SK-N-SH (cell line): ENCODE results near the gene TMEM132D. TPM values are rescaled to one million over a fixed set of nuclear protein-coding genes. Genes with fewer than 3 reads are reported as not detected.

Source experiments
- CTCF ChIA-PET: fragments of 300-600, 350-600 bp; formaldehyde crosslinking; extraction: SDS; loops from one replicate; lab custom pipeline; 2021; lab: Yijun Ruan, JAX
- POLR2A ChIA-PET: fragments of 350-600 bp; sonication (Branson Sonifier 250); formaldehyde crosslinking; extraction: SDS; loops from one replicate; lab custom pipeline; 2020; ENCODE audit warnings: antibody characterized with exemption, inconsistent platforms; lab: Yijun Ruan, JAX
- DNase-seq: peaks from one replicate; pipeline ENCODE4 v3.0.0; 2012
- H2AFZ ChIP-seq: fragments of 200-600 bp; sonication (generic); 2 replicates; pipeline ENCODE4 v1.8.1; 2016; ENCODE audit warnings: antibody characterized with exemption, mild to moderate bottlenecking, low read depth
- H3F3A ChIP-seq: fragments of 200-600 bp; sonication (generic); replicated peaks from 2 replicates; pipeline ENCODE3; 2016; ENCODE audit warnings: antibody characterized with exemption, mild to moderate bottlenecking; ENCODE audit not compliant: insufficient read depth
- H3K27ac ChIP-seq, 2 experiments: fragments of 200-500 bp in 1 of 2; fragments of 200-600 bp in 1 of 2; sonication (Bioruptor generic) in 1 of 2; sonication (generic), shearing (Covaris generic) in 1 of 2; 2 replicates each; pipeline versions ENCODE4 v1.5.1 to v1.6.1; 2014 to 2016; ENCODE audit warnings: low read depth in 2 of 2, inconsistent platforms in 1 of 2, low read length in 1 of 2, mild to moderate bottlenecking in 1 of 2, mixed read lengths in 1 of 2
- H3K27me3 ChIP-seq: fragments of 200-600 bp; sonication (generic), shearing (Covaris generic); 2 replicates; pipeline ENCODE4 v1.6.1; 2016; ENCODE audit warnings: mixed run types; ENCODE audit not compliant: insufficient read depth
- H3K36me3 ChIP-seq, 2 experiments: fragments of 200-500 bp in 1 of 2; fragments of 200-600 bp in 1 of 2; sonication (Bioruptor generic) in 1 of 2; sonication (generic) in 1 of 2; replicated peaks in 1 of 2; 2 replicates each; pipeline versions ENCODE3 to v1.5.1; 2014 to 2016; ENCODE audit warnings: low read length in 1 of 2, mild to moderate bottlenecking in 1 of 2; ENCODE audit not compliant: insufficient read depth in 2 of 2, control insufficient read depth in 1 of 2
- H3K4me1 ChIP-seq, 2 experiments: fragments of 200-500 bp in 1 of 2; fragments of 200-600 bp in 1 of 2; sonication (Bioruptor generic) in 1 of 2; sonication (generic), shearing (Covaris generic) in 1 of 2; 2 replicates each; pipeline versions ENCODE4 v1.5.1 to v1.6.1; 2014 to 2016; ENCODE audit warnings: low read depth in 1 of 2, low read length in 1 of 2, mixed run types in 1 of 2; ENCODE audit not compliant: insufficient read depth in 2 of 2, control insufficient read depth in 1 of 2
- H3K4me2 ChIP-seq: fragments of 200-600 bp; sonication (generic), shearing (Covaris generic); 2 replicates; pipeline ENCODE4 v1.6.1; 2017; ENCODE audit warnings: mixed run types
- H3K4me3 ChIP-seq, 2 experiments: fragments of 200-500 bp in 1 of 2; fragments of 200-600 bp in 1 of 2; sonication (Bioruptor generic) in 1 of 2; sonication (generic), shearing (Covaris generic) in 1 of 2; 2 replicates each; pipeline versions ENCODE4 v1.5.1 to v1.8.1; 2014 to 2016; ENCODE audit warnings: low read depth in 2 of 2, inconsistent platforms in 1 of 2, low read length in 1 of 2, mild to moderate bottlenecking in 1 of 2, mixed read lengths in 1 of 2, moderate library complexity in 1 of 2
- H3K79me2 ChIP-seq: fragments of 200-600 bp; sonication (generic); 2 replicates; pipeline ENCODE4 v1.8.1; 2017; ENCODE audit warnings: mild to moderate bottlenecking; ENCODE audit not compliant: insufficient read depth
- H3K9ac ChIP-seq: fragments of 200-600 bp; sonication (generic); 2 replicates; pipeline ENCODE4 v1.6.1; 2017; ENCODE audit warnings: mixed run types
- H3K9me2 ChIP-seq: fragments of 200-600 bp; sonication (generic); 2 replicates; pipeline ENCODE4 v1.6.1; 2017; ENCODE audit warnings: mixed run types
- H3K9me3 ChIP-seq: fragments of 200-600 bp; sonication (generic); 2 replicates; pipeline ENCODE4 v1.6.1; 2017; ENCODE audit warnings: mixed run types, mild to moderate bottlenecking, moderate library complexity
- H4K20me1 ChIP-seq: fragments of 200-600 bp; sonication (generic); 2 replicates; pipeline ENCODE4 v1.6.1; 2017; ENCODE audit warnings: mild to moderate bottlenecking, mixed run types; ENCODE audit not compliant: insufficient read depth
- EP300 ChIP-seq, 2 experiments: IDR thresholded peaks; 2 replicates each; pipeline versions ENCODE4 v1.4.0 to v1.6.1; 2012; ENCODE audit warnings: borderline replicate concordance in 1 of 2, low read depth in 1 of 2, low read length in 1 of 2
- FOXJ3 ChIP-seq: sonication (generic); formaldehyde crosslinking; IDR thresholded peaks from 2 replicates; pipeline ENCODE4 v1.5.1; 2020; ENCODE audit warnings: mild to moderate bottlenecking, missing genetic modification reagents
- FOXM1 ChIP-seq: IDR thresholded peaks from 2 replicates; pipeline ENCODE4 v1.4.0; 2012; ENCODE audit warnings: low read depth, mild to moderate bottlenecking
- GABPA ChIP-seq: IDR thresholded peaks from 2 replicates; pipeline ENCODE4 v1.4.0; 2012; ENCODE audit warnings: low read depth, mild to moderate bottlenecking
- GATA2 ChIP-seq: sonication (generic); formaldehyde crosslinking; IDR thresholded peaks from 2 replicates; pipeline ENCODE4 v1.5.0; 2020; ENCODE audit warnings: mild to moderate bottlenecking, missing genetic modification reagents
- JUND ChIP-seq: IDR thresholded peaks from 2 replicates; pipeline ENCODE4 v1.4.0; 2012
- NFIC ChIP-seq: IDR thresholded peaks from 2 replicates; pipeline ENCODE4 v1.4.0; 2012; ENCODE audit warnings: borderline replicate concordance
- RAD21 ChIP-seq: IDR thresholded peaks from 2 replicates; pipeline ENCODE4 v1.6.1; 2012; ENCODE audit warnings: mild to moderate bottlenecking, low read length
- RCOR1 ChIP-seq: fragments of 150-350 bp; IDR thresholded peaks from 2 replicates; pipeline ENCODE4 v1.6.1; 2017; ENCODE audit warnings: antibody characterized with exemption, low read length
- RXRA ChIP-seq: IDR thresholded peaks from 2 replicates; pipeline ENCODE4 v1.4.0; 2012; ENCODE audit warnings: low read depth, mild to moderate bottlenecking, borderline replicate concordance
- SMC3 ChIP-seq: IDR thresholded peaks from 2 replicates; pipeline ENCODE4 v1.6.1; 2012; ENCODE audit warnings: low read depth, low read length, improper control_type of control experiment
- TEAD4 ChIP-seq: IDR thresholded peaks from 2 replicates; pipeline ENCODE4 v1.4.0; 2012; ENCODE audit warnings: mild to moderate bottlenecking, borderline replicate concordance; ENCODE audit not compliant: insufficient read depth
- WGBS: methylation state at CpG from one replicate; pipeline ENCODE4 v1.1.6; 2017; ENCODE audit warnings: low lambda C conversion rate; 5-methylcytosine and 5-hydroxymethylcytosine counted together
- polyA plus RNA-seq, 3 experiments: library from polyadenylated mRNA; depleted of rRNA; stranded (reverse); fragments of >200 nt; gene quantifications; 2 replicates each; pipeline ENCODE4 v1.2.3, GENCODE V29; 2012
- TF ChIP-seq, protein P1 (sequence below): fragments of 150-350 bp; IDR thresholded peaks from 2 replicates; pipeline ENCODE4 v1.6.1; 2016; ENCODE audit warnings: mild to moderate bottlenecking, low read depth, low read length
- TF ChIP-seq, protein P2 (sequence below): IDR thresholded peaks from 2 replicates; pipeline ENCODE4 v1.6.1; 2012; ENCODE audit warnings: mild to moderate bottlenecking, low read depth, low read length, moderate library complexity
- TF ChIP-seq, protein P3 (sequence below): IDR thresholded peaks from 2 replicates; pipeline ENCODE4 v1.4.0; 2012; ENCODE audit warnings: low read depth, borderline replicate concordance
- TF ChIP-seq, protein P4 (sequence below): IDR thresholded peaks from 2 replicates; pipeline ENCODE4 v1.4.0; 2012; ENCODE audit warnings: low read depth, borderline replicate concordance
- TF ChIP-seq, protein P5 (sequence below): fragments of 200-600 bp; sonication (generic); IDR thresholded peaks from 2 replicates; pipeline ENCODE4 v1.6.1; 2017; ENCODE audit warnings: antibody characterized with exemption, mild to moderate bottlenecking, moderate library complexity
- TF ChIP-seq, protein P6 (sequence below): IDR thresholded peaks from 2 replicates; pipeline ENCODE4 v1.4.0; 2012; ENCODE audit warnings: low read depth

The TMEM132D gene
- polyA plus RNA-seq, 1 of the 3 experiments (the other 2 are of a cell fraction): not detected

DNA sequence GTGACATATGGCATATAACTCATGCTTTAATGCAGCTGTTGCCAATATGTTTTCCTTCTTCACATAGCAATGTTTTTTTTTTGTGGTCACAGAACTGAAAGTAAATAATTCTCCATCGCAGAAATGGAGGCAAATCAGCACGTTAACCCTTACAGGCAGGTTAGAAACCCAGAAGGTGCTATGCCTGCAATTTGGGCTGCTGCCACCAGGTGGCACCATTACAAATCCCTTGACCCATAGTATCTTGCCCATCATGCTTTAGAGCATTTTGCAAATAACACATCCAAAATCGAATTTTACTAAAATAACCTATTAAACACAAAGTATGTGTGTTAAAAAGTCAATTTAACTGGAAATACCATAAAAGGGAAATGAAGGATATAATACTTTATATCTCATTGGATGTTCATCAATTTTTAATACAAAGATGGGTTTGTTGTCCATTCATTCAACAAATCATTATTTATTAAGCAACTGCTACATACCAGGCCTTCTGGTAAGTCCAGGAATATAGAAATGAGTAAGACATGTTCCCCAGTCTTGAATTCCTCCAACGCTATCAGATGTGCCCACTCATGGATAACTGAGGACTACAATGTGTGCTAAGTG, 710.5 kb downstream of the TMEM132D start:
- Histone ChIP-seq H3K9me2 (no peaks in the 10 kb centered on the region), H3K4me2 (no peak overlapping the region), H3K27me3 (no peaks in the 10 kb centered on the region), H3K4me1 (no peaks in the 10 kb centered on the region), H2AFZ (no peak overlapping the region), H3K9ac (no peak overlapping the region), H3K9me3 (no peaks in the 10 kb centered on the region), H3F3A (no peaks in the 10 kb centered on the region), H3K4me3 (no peak overlapping the region; a peak in 1 of 4 replicates), H4K20me1 (no peaks in the 10 kb centered on the region), H3K79me2 (no peaks in the 10 kb centered on the region), H3K36me3 (no peaks in the 10 kb centered on the region), H3K27ac (no peak overlapping the region)
- ChIA-PET POLR2A (no interaction called here), CTCF (interaction anchor here (0.6 to 1.4 kb wide), 4 partner anchors 10 to 821 kb away, joined by 3 to 4 read pairs (median 3); no protein-coding TSS in a partner anchor)
- TF ChIP-seq, protein P1, sequence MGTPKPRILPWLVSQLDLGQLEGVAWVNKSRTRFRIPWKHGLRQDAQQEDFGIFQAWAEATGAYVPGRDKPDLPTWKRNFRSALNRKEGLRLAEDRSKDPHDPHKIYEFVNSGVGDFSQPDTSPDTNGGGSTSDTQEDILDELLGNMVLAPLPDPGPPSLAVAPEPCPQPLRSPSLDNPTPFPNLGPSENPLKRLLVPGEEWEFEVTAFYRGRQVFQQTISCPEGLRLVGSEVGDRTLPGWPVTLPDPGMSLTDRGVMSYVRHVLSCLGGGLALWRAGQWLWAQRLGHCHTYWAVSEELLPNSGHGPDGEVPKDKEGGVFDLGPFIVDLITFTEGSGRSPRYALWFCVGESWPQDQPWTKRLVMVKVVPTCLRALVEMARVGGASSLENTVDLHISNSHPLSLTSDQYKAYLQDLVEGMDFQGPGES: no peak
- TF ChIP-seq, protein P2, sequence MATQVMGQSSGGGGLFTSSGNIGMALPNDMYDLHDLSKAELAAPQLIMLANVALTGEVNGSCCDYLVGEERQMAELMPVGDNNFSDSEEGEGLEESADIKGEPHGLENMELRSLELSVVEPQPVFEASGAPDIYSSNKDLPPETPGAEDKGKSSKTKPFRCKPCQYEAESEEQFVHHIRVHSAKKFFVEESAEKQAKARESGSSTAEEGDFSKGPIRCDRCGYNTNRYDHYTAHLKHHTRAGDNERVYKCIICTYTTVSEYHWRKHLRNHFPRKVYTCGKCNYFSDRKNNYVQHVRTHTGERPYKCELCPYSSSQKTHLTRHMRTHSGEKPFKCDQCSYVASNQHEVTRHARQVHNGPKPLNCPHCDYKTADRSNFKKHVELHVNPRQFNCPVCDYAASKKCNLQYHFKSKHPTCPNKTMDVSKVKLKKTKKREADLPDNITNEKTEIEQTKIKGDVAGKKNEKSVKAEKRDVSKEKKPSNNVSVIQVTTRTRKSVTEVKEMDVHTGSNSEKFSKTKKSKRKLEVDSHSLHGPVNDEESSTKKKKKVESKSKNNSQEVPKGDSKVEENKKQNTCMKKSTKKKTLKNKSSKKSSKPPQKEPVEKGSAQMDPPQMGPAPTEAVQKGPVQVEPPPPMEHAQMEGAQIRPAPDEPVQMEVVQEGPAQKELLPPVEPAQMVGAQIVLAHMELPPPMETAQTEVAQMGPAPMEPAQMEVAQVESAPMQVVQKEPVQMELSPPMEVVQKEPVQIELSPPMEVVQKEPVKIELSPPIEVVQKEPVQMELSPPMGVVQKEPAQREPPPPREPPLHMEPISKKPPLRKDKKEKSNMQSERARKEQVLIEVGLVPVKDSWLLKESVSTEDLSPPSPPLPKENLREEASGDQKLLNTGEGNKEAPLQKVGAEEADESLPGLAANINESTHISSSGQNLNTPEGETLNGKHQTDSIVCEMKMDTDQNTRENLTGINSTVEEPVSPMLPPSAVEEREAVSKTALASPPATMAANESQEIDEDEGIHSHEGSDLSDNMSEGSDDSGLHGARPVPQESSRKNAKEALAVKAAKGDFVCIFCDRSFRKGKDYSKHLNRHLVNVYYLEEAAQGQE: no peak
- TF ChIP-seq FOXJ3 (no peak), FOXM1 (no peak), RXRA (no peak), GATA2 (CRISPR knock-in tag) (no peak), SMC3 (no peak), NFIC (no peak), RAD21 (peak; percentile 31), RCOR1 (no peak), TEAD4 (no peak), GABPA (no peak), EP300 (IDR thresholded peaks at IDR 0.05; ENCODE audit: borderline replicate concordance in 1 of 2, low read depth in 1 of 2, low read length in 1 of 2) (no peak), JUND (no peak)
- TF ChIP-seq, protein P3, sequence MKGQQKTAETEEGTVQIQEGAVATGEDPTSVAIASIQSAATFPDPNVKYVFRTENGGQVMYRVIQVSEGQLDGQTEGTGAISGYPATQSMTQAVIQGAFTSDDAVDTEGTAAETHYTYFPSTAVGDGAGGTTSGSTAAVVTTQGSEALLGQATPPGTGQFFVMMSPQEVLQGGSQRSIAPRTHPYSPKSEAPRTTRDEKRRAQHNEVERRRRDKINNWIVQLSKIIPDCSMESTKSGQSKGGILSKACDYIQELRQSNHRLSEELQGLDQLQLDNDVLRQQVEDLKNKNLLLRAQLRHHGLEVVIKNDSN: no peak
- TF ChIP-seq, protein P4, sequence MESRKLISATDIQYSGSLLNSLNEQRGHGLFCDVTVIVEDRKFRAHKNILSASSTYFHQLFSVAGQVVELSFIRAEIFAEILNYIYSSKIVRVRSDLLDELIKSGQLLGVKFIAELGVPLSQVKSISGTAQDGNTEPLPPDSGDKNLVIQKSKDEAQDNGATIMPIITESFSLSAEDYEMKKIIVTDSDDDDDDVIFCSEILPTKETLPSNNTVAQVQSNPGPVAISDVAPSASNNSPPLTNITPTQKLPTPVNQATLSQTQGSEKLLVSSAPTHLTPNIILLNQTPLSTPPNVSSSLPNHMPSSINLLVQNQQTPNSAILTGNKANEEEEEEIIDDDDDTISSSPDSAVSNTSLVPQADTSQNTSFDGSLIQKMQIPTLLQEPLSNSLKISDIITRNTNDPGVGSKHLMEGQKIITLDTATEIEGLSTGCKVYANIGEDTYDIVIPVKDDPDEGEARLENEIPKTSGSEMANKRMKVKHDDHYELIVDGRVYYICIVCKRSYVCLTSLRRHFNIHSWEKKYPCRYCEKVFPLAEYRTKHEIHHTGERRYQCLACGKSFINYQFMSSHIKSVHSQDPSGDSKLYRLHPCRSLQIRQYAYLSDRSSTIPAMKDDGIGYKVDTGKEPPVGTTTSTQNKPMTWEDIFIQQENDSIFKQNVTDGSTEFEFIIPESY: no peak
- TF ChIP-seq, protein P5, sequence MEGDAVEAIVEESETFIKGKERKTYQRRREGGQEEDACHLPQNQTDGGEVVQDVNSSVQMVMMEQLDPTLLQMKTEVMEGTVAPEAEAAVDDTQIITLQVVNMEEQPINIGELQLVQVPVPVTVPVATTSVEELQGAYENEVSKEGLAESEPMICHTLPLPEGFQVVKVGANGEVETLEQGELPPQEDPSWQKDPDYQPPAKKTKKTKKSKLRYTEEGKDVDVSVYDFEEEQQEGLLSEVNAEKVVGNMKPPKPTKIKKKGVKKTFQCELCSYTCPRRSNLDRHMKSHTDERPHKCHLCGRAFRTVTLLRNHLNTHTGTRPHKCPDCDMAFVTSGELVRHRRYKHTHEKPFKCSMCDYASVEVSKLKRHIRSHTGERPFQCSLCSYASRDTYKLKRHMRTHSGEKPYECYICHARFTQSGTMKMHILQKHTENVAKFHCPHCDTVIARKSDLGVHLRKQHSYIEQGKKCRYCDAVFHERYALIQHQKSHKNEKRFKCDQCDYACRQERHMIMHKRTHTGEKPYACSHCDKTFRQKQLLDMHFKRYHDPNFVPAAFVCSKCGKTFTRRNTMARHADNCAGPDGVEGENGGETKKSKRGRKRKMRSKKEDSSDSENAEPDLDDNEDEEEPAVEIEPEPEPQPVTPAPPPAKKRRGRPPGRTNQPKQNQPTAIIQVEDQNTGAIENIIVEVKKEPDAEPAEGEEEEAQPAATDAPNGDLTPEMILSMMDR: peak; percentile 56
- TF ChIP-seq, protein P6, sequence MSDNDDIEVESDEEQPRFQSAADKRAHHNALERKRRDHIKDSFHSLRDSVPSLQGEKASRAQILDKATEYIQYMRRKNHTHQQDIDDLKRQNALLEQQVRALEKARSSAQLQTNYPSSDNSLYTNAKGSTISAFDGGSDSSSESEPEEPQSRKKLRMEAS: no peak
- DNase-seq: peak; percentile 21
- WGBS: 35% methylated on average over 4 of the region's 4 CpGs
